COLO829 (cell line): ENCODE results near the gene KLHL26.
"Not testable (repeated sequence)": the region's sequence is repeated elsewhere in the genome, so short reads cannot be mapped to it uniquely, and the experiment has no call there.

ENCODE experiments used
- DNase-seq: peaks from one replicate; pipeline ENCODE4 v3.0.0; 2012; ENCODE audit warnings: low spot score

Gene KLHL26, protein sequence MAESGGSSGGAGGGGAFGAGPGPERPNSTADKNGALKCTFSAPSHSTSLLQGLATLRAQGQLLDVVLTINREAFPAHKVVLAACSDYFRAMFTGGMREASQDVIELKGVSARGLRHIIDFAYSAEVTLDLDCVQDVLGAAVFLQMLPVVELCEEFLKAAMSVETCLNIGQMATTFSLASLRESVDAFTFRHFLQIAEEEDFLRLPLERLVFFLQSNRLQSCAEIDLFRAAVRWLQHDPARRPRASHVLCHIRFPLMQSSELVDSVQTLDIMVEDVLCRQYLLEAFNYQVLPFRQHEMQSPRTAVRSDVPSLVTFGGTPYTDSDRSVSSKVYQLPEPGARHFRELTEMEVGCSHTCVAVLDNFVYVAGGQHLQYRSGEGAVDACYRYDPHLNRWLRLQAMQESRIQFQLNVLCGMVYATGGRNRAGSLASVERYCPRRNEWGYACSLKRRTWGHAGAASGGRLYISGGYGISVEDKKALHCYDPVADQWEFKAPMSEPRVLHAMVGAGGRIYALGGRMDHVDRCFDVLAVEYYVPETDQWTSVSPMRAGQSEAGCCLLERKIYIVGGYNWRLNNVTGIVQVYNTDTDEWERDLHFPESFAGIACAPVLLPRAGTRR

DNA sequence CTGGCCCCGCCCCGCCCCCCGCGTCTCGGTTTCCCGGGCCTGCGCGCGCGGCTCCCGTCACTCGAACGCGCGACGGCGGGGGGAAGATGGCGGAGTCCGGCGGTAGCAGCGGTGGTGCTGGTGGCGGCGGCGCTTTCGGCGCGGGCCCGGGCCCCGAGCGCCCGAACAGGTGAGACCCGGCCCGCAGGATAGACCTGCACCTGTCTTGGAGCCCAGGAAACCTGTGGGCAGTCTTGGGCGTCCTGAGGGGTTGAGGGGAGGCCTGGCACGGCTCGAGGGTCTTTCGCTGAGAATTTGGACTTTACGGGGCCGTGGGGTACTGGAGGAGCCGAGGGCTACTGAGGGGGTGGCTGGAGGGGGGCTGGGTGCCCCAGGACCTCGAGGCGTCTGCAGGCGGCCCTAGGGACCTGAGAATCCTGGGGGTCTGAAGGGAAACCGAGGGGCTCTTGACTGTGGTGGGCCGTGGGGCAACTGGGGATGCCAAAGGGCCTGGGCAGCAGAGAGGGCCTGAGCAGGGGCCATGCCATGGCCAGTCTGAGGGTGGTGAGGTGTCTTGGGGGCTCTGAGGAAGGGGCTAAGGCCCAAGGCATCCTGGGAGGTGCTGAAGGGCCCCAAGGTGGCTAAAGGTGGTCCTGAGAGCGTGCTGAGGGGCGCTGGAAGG is at the start of gene KLHL26:
TSS of gene KLHL26 (plus strand) at position 60 of the 661 bp plus-strand sequence. CDS start at position 87, 27 bp downstream.
- no peak for DNase-seq

DNA sequence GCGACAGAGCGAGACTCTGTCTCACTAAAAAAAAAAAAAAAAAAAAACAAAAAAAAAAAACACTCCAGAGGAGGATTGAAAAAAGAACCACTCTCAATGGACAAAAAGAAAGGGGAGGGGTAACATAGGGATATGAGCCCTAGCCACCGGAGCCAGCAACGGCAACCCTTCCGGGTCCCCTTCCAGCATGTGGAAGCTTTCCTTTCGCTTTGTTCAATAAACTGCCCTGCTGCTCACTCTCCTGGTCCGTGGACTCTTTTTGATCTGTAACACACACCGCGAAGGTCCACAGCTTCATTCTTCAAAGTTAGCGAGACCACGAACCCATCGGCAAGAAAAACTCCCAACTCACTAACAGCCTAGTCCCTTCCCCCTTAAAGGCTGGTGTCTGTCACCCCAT is 49.3 kb upstream of the KLHL26 start:
- DNase-seq = no peak

GRCh38 chr19:18587962-18588610 is 48.7 kb upstream of the KLHL26 start:
- DNase-seq = no peak

DNA sequence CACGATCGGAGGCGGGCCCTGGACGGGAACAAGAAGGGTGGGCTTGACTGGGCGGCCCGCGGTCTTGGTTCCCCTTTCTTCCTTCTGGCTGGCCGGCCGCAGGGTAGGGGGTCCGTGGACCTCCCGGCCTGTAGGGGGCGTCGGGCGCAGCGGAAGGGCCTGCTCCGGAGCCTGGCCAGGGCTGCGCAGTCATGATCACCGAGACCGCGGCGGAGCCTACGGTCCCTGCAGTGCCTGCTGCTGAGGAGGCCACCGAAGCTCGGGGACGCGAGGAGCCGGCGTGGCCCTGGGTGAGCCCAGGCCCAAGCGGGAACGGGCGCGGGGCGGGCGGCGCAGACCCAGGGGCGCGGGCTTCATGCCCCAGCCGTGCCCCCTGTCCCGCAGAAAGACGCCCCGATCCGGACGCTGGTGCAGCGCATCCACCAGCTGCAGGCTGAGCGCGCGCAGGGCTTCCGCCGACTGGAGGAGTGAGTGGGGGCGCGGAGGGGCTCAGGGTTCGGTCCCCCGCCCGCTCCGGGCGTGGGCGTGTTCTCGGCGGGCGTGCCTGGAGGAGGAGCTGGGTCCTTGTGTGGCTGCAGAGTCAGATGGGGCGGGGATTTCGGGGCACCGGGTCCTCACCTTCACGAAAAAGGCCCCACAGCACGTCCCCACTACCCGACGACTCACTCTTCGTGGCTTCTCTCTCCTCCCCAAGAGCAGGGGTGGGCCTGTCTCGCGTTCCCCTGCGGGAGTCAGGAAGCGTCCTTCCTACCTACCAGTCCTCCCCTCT is 48.0 kb upstream of the KLHL26 start, which contains the start of gene REX1BD:
TSS of gene REX1BD (plus strand) at position 188 of the 769 bp plus-strand sequence. CDS start at position 192, 4 bp downstream.
- DNase-seq = no peak

DNA sequence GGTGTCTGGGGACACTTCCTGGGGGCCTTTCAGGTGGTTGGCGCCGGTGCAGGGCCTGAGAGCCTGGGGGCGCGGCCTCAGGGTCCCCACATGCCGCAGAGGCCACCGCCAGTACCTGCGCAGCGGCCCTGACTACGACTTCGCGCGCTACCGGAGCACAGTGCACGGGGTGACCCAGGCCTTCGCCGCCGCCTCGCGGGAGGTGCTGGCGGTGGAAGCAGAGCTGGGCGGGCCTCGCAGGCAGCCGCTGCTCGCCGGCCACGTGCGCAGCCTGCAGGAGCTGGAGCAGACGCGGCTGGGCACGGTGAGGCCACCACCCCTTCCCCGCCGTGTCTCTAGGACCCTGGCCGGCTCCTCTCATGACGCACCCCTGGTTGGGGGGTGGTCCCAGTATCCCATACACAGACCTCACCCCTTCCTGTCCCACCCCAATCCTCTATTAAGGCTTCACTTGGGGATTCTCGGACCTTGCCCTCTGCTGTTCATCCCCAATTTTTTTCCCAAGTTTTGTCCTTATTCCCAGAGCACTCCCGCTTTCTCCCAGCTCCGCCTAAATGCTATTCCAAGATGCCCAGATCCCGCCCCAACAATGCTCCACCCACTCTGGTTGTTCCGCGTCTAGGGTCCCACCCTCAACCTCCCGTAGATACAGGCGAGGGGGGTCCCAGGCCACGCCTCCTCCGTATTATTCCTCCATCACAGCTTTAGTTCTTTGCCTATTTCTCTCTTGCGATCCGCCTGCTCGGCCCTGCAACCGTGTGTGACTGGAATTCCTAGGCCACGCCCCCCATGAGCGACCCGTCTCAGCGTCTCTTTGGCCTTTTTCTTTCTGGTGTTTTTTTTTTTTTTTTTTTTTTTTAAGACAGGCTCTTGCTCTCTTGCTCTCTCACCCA is 47.2 kb upstream of the KLHL26 start:
- no peak for DNase-seq

DNA sequence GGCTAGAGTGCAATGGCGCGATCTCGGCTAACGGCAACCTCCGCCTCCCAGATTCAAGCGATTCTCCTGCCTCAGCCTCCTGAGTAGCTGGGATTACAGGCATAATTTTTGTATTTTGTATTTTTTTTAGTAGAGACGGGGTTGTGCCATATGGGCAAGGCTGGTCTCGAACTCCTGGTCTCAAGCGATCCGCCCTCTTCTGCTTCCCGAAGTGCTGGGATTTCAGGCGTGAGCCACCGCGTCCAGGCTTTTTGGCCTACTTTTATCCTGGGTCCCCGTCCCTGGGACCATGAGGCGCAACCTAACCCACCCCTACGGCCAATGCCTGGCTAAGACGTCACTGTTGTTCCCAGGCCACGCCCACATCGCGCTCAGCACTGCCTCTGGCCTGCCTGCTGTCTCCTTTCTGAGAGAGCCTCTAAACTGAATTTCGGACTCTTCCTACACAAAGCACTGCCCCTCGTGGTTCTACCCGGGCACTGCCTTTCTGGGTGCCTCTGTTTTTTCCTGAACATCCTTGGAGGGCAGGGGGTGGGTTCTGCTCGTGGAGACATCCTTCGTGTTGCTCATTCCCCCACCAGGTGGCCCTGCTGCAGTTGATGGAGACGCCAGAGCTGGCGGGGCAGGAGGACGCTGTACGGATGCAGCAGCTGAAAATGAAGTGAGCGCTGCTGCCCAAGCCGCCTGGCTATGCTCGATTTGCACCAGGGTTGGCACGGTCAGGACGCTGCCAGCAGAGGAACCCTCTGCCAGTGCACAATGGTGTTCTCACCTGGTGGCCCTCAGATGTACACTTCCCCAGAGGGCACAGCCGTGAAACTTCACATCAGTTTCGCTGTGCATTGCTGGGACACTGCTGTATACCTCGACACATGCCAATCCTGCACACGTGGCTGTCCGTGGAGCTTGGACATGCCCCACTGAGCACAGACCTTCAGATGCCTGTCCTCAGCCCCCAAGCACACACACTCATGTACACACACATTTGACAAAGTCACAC is 46.3 kb upstream of the KLHL26 start:
- DNase-seq = no peak

DNA sequence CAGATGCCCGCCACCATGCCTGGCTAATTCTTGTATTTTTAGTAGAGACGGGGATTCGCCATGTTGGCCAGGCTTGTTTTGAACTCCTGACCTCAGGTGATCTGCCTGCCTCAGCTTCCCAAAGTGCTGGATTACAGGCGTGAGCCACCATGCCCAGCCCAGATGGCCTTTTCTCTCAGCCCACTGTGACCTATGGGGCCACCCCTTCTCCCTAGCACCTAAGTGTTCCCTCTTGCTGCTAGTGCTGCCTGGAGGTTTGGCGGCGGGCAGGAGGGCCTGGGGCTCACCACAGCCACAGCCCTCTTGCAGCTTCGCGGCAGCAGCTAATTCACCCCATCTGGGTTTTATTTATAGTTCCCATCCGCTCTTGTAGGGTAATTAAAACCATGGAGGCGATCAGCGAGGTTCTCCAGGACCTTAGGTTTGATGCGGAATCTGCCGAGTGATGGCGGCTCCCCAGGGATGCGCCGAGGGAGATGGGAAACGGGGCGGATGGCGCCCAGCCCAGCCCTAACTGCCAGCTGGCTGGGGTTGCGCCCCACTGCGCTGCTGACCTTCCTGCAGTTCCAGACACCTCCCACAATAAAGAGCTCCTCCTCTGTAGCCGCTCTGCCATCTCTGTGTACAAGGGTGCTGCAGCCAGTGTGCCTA is 45.0 kb upstream of the KLHL26 start:
- DNase-seq = no peak

- not testable (repeated sequence) for DNase-seq
Observed at GRCh38 chr19:18592732-18593131, 44.1 kb upstream of the KLHL26 start.

DNA sequence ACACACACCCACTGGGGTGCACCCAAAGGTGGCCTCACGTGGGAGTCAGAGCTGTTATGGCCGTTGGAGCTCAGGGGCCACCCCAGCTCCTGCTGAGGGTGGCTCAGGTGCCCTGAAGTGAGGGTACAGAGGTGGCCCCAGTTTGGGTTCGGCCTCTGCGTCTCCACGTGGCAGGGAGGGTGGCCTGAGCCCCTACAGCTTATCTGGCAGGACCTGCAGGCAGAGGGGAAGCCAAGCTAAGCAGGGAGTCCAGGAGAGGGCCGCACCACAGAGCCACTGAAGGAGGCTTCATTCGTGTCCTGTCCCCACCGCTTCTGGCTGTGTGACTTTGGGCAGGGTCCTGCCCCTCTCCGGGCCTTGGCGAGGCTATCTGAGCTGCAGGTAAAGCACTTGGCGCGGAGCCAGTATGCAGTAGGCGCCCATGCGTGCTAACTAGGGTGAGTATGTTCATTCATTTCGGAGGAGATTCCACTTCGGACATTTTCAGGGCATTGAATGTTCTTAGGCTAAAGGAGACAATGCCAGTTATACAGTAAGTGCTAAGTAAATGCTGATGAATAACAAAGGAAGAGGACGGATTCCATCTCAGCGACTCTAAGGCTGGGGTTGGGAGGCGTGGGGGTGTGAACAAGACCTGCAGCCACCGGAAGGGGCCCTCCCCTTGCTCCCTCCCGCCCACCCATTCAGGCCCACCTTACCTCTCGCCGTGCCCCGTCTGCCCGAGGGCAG is 43.3 kb upstream of the KLHL26 start:
- no peak for DNase-seq

- peak; percentile 57 for DNase-seq
Observed at GRCh38 chr19:18594096-18594823, 42.6 kb upstream of the KLHL26 start.

DNA sequence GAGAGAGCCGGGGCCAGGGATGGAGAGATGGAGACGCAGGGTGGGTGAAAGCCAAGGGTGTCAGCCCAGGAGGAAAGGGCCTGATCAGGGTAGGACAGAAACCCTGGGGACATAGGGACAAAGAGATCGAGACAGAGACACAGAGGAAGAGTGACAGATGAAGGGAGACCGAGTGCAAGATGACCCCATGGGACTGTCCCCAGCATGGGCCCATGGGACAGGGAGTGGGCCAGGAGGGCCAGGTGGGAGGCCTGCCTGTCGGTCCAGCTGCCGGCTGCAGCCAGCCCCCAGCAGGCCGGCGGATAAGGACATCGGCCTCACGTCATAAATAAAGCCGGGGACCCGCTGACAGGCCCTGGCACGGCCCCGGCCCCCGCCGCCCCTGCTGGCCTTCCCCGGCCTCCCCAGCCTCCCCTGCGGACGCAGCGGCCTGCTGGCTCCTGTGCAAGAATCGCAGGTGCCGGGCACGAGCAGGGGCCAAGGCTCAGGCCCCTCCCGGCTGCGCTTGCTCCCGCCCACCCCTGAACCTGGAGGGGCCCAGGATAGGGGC is 41.9 kb upstream of the KLHL26 start:
- no peak for DNase-seq

- no peak for DNase-seq
Observed at GRCh38 chr19:18595475-18595874, 41.4 kb upstream of the KLHL26 start.

- DNase-seq = peak; percentile 64
Observed at GRCh38 chr19:18596752-18597157, 40.1 kb upstream of the KLHL26 start.

GRCh38 chr19:18597809-18598660 is 38.8 kb upstream of the KLHL26 start:
- no peak for DNase-seq

GRCh38 chr19:18599485-18599884 is 37.3 kb upstream of the KLHL26 start:
- DNase-seq = no peak
